HG03571 (cell line): ENCODE data around the gene TSPEAR.
"Not testable (repeated sequence)": the region's sequence is repeated elsewhere in the genome, so short reads cannot be mapped to it uniquely, and the experiment has no call there.

Source experiments
- ATAC-seq: cut with Tn5 transposase; IDR thresholded peaks from one replicate; pipeline ENCODE4 v1.9.1; 2021; ENCODE audit not compliant: unreplicated experiment

The TSPEAR gene

GRCh38 chr21:44636209-44637017, 75.0 kb downstream of the TSPEAR start:
- no peak for ATAC-seq

- no peak for ATAC-seq
Measured at GRCh38 chr21:44632067-44632466, 79.3 kb downstream of the TSPEAR start.

GRCh38 chr21:44630440-44630839, 80.9 kb downstream of the TSPEAR start:
- ATAC-seq: no peak

- no peak for ATAC-seq
Measured at GRCh38 chr21:44628707-44629391, 82.5 kb downstream of the TSPEAR start.

- not testable (repeated sequence) for ATAC-seq
Measured at GRCh38 chr21:44627831-44628233, 83.5 kb downstream of the TSPEAR start.

GRCh38 chr21:44627181-44627822, 84.1 kb downstream of the TSPEAR start:
- ATAC-seq: not testable (repeated sequence)

GRCh38 chr21:44626673-44627143, 84.7 kb downstream of the TSPEAR start, which contains the start of gene KRTAP10-9:
TSS of gene KRTAP10-9 (plus strand) at chr21:44627093. CDS start at chr21:44627172, 79 bp downstream.
- ATAC-seq: no peak

GRCh38 chr21:44626262-44626661, 85.1 kb downstream of the TSPEAR start:
- ATAC-seq: no peak

GRCh38 chr21:44625756-44626155, 85.6 kb downstream of the TSPEAR start:
- ATAC-seq: no peak

- ATAC-seq: no peak
Measured at GRCh38 chr21:44623575-44623974, 87.8 kb downstream of the TSPEAR start.

GRCh38 chr21:44619886-44620285, 91.5 kb downstream of the TSPEAR start:
- no peak for ATAC-seq

- no peak for ATAC-seq
Measured at GRCh38 chr21:44618909-44619308, 92.5 kb downstream of the TSPEAR start.

- no peak for ATAC-seq
Measured at GRCh38 chr21:44618504-44618903, 92.9 kb downstream of the TSPEAR start.

- ATAC-seq: no peak
Measured at GRCh38 chr21:44617071-44617501, 94.3 kb downstream of the TSPEAR start.

- ATAC-seq: no peak
Measured at GRCh38 chr21:44616591-44616926, 94.8 kb downstream of the TSPEAR start.

GRCh38 chr21:44615911-44616590, 95.3 kb downstream of the TSPEAR start:
- no peak for ATAC-seq

GRCh38 chr21:44615466-44615865, 95.9 kb downstream of the TSPEAR start:
- ATAC-seq: no peak

GRCh38 chr21:44614961-44615391, 96.4 kb downstream of the TSPEAR start:
- ATAC-seq: no peak

GRCh38 chr21:44614161-44614631, 97.2 kb downstream of the TSPEAR start:
- no peak for ATAC-seq

- ATAC-seq: no peak
Measured at GRCh38 chr21:44613386-44614155, 97.8 kb downstream of the TSPEAR start.
